ENCODE measurements around the gene EHD3.

Gene EHD3

DNA sequence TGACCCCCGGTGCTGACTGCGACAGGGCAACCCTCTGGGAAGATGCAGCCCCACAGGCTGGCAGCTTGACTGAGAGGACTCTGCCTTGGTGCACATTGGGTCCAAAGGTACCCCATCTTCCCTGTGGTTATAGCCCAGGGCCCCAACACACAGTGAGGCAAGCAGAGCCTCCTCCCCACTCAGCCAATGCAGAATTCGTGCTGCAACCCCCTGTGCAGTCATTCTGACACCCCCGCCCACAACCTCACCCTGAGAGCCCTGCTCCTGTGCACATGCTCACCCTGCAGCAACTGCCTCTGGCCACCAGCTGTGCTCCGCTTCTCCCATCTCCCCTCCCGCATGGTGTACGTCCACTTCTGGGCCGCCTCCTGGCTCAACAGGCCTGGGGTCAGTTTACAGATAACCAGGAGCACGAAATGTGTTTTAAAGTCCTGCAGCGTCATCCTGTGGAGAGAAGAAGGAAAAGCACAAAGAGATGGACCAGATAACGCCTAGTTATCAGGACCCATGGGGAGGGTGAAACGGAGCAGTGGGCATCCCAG lies 41.0 kb upstream of the EHD3 start:
- TF ChIP-seq, protein P1, sequence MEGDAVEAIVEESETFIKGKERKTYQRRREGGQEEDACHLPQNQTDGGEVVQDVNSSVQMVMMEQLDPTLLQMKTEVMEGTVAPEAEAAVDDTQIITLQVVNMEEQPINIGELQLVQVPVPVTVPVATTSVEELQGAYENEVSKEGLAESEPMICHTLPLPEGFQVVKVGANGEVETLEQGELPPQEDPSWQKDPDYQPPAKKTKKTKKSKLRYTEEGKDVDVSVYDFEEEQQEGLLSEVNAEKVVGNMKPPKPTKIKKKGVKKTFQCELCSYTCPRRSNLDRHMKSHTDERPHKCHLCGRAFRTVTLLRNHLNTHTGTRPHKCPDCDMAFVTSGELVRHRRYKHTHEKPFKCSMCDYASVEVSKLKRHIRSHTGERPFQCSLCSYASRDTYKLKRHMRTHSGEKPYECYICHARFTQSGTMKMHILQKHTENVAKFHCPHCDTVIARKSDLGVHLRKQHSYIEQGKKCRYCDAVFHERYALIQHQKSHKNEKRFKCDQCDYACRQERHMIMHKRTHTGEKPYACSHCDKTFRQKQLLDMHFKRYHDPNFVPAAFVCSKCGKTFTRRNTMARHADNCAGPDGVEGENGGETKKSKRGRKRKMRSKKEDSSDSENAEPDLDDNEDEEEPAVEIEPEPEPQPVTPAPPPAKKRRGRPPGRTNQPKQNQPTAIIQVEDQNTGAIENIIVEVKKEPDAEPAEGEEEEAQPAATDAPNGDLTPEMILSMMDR (IDR thresholded peaks at IDR 0.05; ENCODE audit: extremely low read depth, missing control alignments) = no peak
- no peak for DNase-seq (ENCODE audit: low spot score)

DNA sequence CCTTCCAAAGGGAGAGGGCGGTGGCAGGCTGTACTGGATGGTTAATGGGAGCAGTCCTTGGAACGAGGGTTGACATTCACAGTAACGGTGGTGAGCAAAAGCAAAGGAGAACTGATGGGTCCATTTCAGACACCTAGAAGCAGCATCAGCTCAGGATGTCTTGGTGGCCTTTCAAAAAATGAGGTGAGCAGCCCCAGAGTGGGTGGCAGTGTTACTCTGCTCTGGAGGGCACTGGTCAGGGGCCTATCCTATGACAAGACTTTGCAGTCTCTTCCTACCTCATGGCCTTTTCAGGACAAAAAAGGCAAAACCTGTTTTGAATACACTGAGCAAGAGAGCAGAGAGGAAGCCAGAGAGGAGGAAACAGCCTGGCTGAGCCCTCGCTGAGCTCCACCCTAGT lies 40.1 kb upstream of the EHD3 start:
- DNase-seq (ENCODE audit: low spot score) = no peak
- TF ChIP-seq, protein P1 (IDR thresholded peaks at IDR 0.05; ENCODE audit: extremely low read depth, missing control alignments) = no peak

DNA sequence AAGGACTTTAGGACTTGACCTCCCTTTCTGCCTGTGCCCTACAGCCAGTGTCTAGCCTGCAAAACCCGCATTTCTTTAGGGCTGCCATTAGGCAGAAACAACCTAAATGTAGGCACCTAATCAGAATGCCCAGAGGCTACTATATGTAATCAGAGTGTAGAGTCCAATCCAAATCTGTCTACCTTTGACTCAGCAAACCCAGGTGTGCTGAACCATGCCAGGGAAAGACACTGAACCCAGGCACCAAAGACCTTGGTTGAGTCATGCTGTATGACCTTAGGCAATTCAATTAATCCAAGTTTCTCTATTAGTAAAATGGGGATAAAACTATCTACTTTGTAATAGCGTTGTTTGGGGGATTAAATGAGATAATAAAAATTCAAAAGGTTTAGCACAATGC lies 37.3 kb upstream of the EHD3 start:
- TF ChIP-seq, protein P1 (IDR thresholded peaks at IDR 0.05; ENCODE audit: extremely low read depth, missing control alignments) = no peak
- no peak for DNase-seq (ENCODE audit: low spot score)

DNA sequence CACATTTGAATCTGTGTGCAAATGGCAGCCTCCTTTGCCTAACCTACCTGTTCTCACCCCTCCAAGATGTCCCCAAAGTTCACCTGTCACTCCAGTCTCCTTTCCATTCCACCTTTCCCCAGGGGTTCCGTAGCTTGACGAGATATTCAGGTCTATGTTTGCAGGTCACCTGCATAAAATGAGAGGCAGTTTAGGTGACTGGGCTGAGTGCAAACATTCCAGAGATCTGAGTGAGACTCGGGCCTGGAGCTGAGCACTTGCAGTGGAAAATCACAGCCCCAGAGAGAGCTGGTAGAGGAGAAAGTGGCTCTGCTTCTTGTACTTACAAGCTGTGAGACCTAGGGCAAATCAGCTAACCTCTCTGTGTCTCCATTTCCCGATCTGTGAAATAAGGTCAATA lies 36.8 kb upstream of the EHD3 start:
- TF ChIP-seq, protein P1 (IDR thresholded peaks at IDR 0.05; ENCODE audit: extremely low read depth, missing control alignments) = no peak

DNA sequence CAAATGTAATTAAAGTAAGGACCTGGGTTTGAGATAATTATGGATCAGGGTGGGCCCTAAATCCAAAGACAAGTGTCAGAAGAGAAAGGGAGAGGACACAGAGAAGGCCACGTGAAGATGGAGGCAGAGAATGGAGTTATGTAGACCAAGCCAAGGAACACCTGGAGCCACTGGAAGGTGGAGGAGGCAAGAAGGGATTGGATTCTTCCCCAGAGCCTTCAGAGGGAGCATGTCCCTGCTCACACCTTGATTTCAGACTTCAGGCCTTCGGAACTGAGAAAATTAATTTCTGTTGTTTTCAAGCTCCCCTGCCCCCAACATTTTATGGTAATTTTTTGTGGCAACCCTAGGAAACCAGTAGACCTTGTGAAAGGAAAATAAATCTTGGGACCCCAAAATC lies 36.3 kb upstream of the EHD3 start:
- DNase-seq (ENCODE audit: low spot score) = no peak
- TF ChIP-seq, protein P1 (IDR thresholded peaks at IDR 0.05; ENCODE audit: extremely low read depth, missing control alignments) = no peak

More for the DNA sequence above, 36.8 kb upstream of the EHD3 start:
- no peak for DNase-seq (ENCODE audit: low spot score)

DNA sequence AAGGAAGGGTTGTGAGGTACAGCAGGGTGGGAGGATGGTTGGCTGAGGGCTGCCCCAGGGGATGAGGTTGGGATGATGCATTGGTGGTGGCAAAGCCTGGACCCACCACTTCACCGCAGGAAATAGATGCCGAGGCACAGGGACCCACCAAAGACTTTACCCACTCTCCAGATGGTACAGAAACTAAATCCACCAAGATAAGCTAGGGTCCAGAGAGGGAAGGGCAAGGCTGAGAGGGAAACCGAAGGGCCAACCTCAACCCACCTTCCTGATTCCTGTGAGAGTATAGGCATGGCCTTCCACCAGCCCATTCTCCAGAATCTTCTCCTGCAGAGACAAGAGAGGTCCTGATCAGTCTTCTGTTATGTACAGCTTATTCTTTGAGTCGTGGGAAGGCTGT lies 34.7 kb upstream of the EHD3 start:
- TF ChIP-seq, protein P1 (IDR thresholded peaks at IDR 0.05; ENCODE audit: extremely low read depth, missing control alignments) = no peak
- no peak for DNase-seq (ENCODE audit: low spot score)

DNA sequence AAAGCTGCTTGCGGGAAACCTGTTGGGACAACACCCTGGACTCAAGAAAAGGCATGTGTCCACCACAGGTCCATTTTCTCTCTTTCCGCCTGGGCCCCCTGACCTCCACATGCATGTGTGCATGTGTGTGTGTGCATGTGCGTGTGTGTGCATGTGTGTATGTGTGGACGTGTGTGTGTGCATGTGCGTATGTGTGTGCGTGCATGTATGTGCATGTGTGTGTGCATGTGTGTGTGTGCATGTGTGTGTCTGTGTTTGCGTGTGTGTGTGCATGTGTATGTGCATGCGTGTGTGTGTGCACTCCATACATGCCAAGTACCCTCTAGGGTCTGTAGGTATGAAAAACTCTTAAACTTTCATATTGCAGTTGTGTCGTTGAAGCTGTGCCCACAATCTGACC lies 33.0 kb upstream of the EHD3 start:
- DNase-seq (ENCODE audit: low spot score) = no peak
- TF ChIP-seq, protein P1 (IDR thresholded peaks at IDR 0.05; ENCODE audit: extremely low read depth, missing control alignments) = no peak

Data from GM20000 (cell line).